Measurements from ENCODE around the gene DCDC1. TPM values are rescaled to one million over a fixed set of nuclear protein-coding genes. Genes with fewer than 3 reads are reported as not detected.
A peak's percentile ranks its signal among the peaks of the same experiment; 100 is the strongest.

The DCDC1 gene
- total RNA-seq, 2 donors from 2014 or later = 0.33 to 1.8 TPM

GRCh38 chr11:30919389-30920152 lies 450.0 kb downstream of the DCDC1 start:
- peak overlapping the region in 1 of 4 donors; percentile 5 for H3K27ac ChIP-seq
- ATAC-seq = no peak
- 28 to 34% methylated on average over 8 of the region's 8 CpGs for WGBS, 2 donors

GRCh38 chr11:30917859-30918478 lies 451.6 kb downstream of the DCDC1 start:
- WGBS, 2 donors = 4 to 6% methylated on average over 6 of the region's 6 CpGs
- H3K4me1 ChIP-seq = no peaks in the 10 kb centered on the region
- H3K27ac ChIP-seq = no peak overlapping the region
- H3K9me3 ChIP-seq = no peaks in the 10 kb centered on the region
- TF ChIP-seq CTCF (IDR thresholded peaks at IDR 0.05) (peak; percentile 38 to 86 (median 65)), POLR2A (IDR thresholded peaks at IDR 0.05) (no peak)
- intact Hi-C loops (cut with DNase I) = loop anchor here (10.0 kb wide), 1 partner anchor 573 kb away; no protein-coding TSS in a partner anchor
- ATAC-seq (peak; percentile 53), DNase-seq (peak in 3 of 4 donors; percentile 15 to 35 (median 18))
- H3K36me3 ChIP-seq (replicated peaks in 1 of 2; ENCODE audit: insufficient read depth in 1 of 2, low read depth in 2 of 2) = no peaks in the 10 kb centered on the region
- no peak overlapping the region for H3K4me3 ChIP-seq
- H3K27me3 ChIP-seq = no peaks in the 10 kb centered on the region

More at GRCh38 chr11:30919389-30920152, 450.0 kb downstream of the DCDC1 start:
- H3K9me3 ChIP-seq = no peaks in the 10 kb centered on the region
- no peaks in the 10 kb centered on the region for H3K36me3 ChIP-seq (replicated peaks in 1 of 2; ENCODE audit: insufficient read depth in 1 of 2, low read depth in 2 of 2)
- no peak overlapping the region for H3K4me3 ChIP-seq
- no peaks in the 10 kb centered on the region for H3K27me3 ChIP-seq
- DNase-seq = peak in 1 of 4 donors; percentile 22
- intact Hi-C loops (cut with DNase I) = loop anchor here (10.0 kb wide), 1 partner anchor 575 kb away; no protein-coding TSS in a partner anchor
- TF ChIP-seq CTCF (IDR thresholded peaks at IDR 0.05) = no peak
- TF ChIP-seq POLR2A (IDR thresholded peaks at IDR 0.05) = no peak
- H3K4me1 ChIP-seq = no peaks in the 10 kb centered on the region

- no peaks in the 10 kb centered on the region for H3K36me3 ChIP-seq (replicated peaks in 1 of 2; ENCODE audit: insufficient read depth in 1 of 2, low read depth in 2 of 2)
- TF ChIP-seq CTCF (IDR thresholded peaks at IDR 0.05) (no peak), POLR2A (IDR thresholded peaks at IDR 0.05) (no peak)
- no peak for DNase-seq
- H3K9me3 ChIP-seq = no peaks in the 10 kb centered on the region
- ATAC-seq = no peak
- H3K4me1 ChIP-seq = no peaks in the 10 kb centered on the region
- H3K4me3 ChIP-seq = no peak overlapping the region
- WGBS, 2 donors = 57 to 71% methylated on average over 2 of the region's 2 CpGs
- intact Hi-C loops (cut with DNase I) = loop anchor here (10.0 kb wide), 1 partner anchor 572 kb away; no protein-coding TSS in a partner anchor
- H3K27me3 ChIP-seq = no peaks in the 10 kb centered on the region
- H3K27ac ChIP-seq = no peak overlapping the region
Observed at GRCh38 chr11:30917266-30917665, 452.3 kb downstream of the DCDC1 start.

GRCh38 chr11:30916764-30917163 lies 452.8 kb downstream of the DCDC1 start:
- WGBS, 2 donors = 52 to 67% methylated on average over 4 of the region's 4 CpGs
- no peak overlapping the region for H3K27ac ChIP-seq
- TF ChIP-seq POLR2A (IDR thresholded peaks at IDR 0.05) = no peak
- no peak for TF ChIP-seq CTCF (IDR thresholded peaks at IDR 0.05)
- no peak for ATAC-seq
- H3K36me3 ChIP-seq (replicated peaks in 1 of 2; ENCODE audit: insufficient read depth in 1 of 2, low read depth in 2 of 2) = no peaks in the 10 kb centered on the region
- no peak overlapping the region for H3K4me3 ChIP-seq
- no peak for DNase-seq
- no peaks in the 10 kb centered on the region for H3K9me3 ChIP-seq
- H3K4me1 ChIP-seq = no peaks in the 10 kb centered on the region
- H3K27me3 ChIP-seq = no peaks in the 10 kb centered on the region
- intact Hi-C loops (cut with DNase I) = loop anchor here (10.0 kb wide), 1 partner anchor 572 kb away; no protein-coding TSS in a partner anchor
